ENCODE data around the gene EIF3D. TPM values are rescaled to one million over a fixed set of nuclear protein-coding genes. Genes with fewer than 3 reads are reported as not detected.
A peak's percentile ranks its signal among the peaks of the same experiment; 100 is the strongest.

EIF3D gene
- total and polyA plus RNA-seq, 2 of the 13 experiments (the other 11 are each of a cell fraction or from before 2014, with no cell fraction given): 118 to 274 TPM

- no peak for TF ChIP-seq HBP1 (CRISPR knock-in tag; IDR thresholded peaks at IDR 0.05; ENCODE audit: low read depth)
- no peak for TF ChIP-seq MIER2 (CRISPR knock-in tag; IDR thresholded peaks at IDR 0.05)
- TF ChIP-seq WIZ (CRISPR knock-in tag; IDR thresholded peaks at IDR 0.05): 0 out of 2 replicates have a peak, but pooled peaks have one; percentile 53
- no peak for TF ChIP-seq ZNF563 (CRISPR knock-in tag; IDR thresholded peaks at IDR 0.05)
- TF ChIP-seq LCORL (IDR thresholded peaks at IDR 0.05): no peak
- 0 out of 2 replicates have a peak, but pooled peaks have one; percentile 29 for TF ChIP-seq LCORL (CRISPR knock-in tag; IDR thresholded peaks at IDR 0.05)
- no peak for TF ChIP-seq HMG20A (CRISPR knock-in tag; IDR thresholded peaks at IDR 0.05; ENCODE audit: borderline replicate concordance)
- 0 out of 2 replicates have a peak, but pooled peaks have one; percentile 2 for TF ChIP-seq ZNF770 (CRISPR knock-in tag; IDR thresholded peaks at IDR 0.05)
- TF ChIP-seq CERS6 (CRISPR knock-in tag; IDR thresholded peaks at IDR 0.05): no peak
- TF ChIP-seq ARHGAP35 (CRISPR knock-in tag; IDR thresholded peaks at IDR 0.05; ENCODE audit: borderline replicate concordance): no peak
- TF ChIP-seq CBX2 (IDR thresholded peaks at IDR 0.05; ENCODE audit: low read depth, low read length): no peak
- no peak for TF ChIP-seq CBX2 (CRISPR knock-in tag; IDR thresholded peaks at IDR 0.05; ENCODE audit: low read depth)
- 0 out of 2 replicates have a peak, but pooled peaks have one; percentile 12 for TF ChIP-seq HNF4A (CRISPR knock-in tag; IDR thresholded peaks at IDR 0.05)
- TF ChIP-seq ZNF570 (CRISPR knock-in tag; IDR thresholded peaks at IDR 0.05; ENCODE audit: borderline replicate concordance): no peak
- TF ChIP-seq DBP (CRISPR knock-in tag; IDR thresholded peaks at IDR 0.05; ENCODE audit: not compliant biosample characterization): no peak
- TF ChIP-seq MZF1 (CRISPR knock-in tag; IDR thresholded peaks at IDR 0.05; ENCODE audit: borderline replicate concordance): no peak
- no peak for TF ChIP-seq HDAC6 (IDR thresholded peaks at IDR 0.05; ENCODE audit: low read depth, low read length)
- TF ChIP-seq POLR2AphosphoS2 (IDR thresholded peaks at IDR 0.05; ENCODE audit: low read depth, low read length): no peak
- TF ChIP-seq HNF4G (IDR thresholded peaks at IDR 0.05; ENCODE audit: borderline replicate concordance, low read depth, low read length): no peak
- no peak for TF ChIP-seq HNF4G (CRISPR knock-in tag; IDR thresholded peaks at IDR 0.05; ENCODE audit: borderline replicate concordance, low read depth)
- TF ChIP-seq ZNF282 (IDR thresholded peaks at IDR 0.05; ENCODE audit: partially characterized antibody): no peak
- 0 out of 2 replicates have a peak, but pooled peaks have one; percentile 27 for TF ChIP-seq NKX3-1 (CRISPR knock-in tag; IDR thresholded peaks at IDR 0.05)
- TF ChIP-seq SP4 (CRISPR knock-in tag; IDR thresholded peaks at IDR 0.05): no peak
- TF ChIP-seq SSRP1 (CRISPR knock-in tag; IDR thresholded peaks at IDR 0.05): 0 out of 2 replicates have a peak, but pooled peaks have one; percentile 23
- no peak for TF ChIP-seq CENPBD1 (CRISPR knock-in tag; IDR thresholded peaks at IDR 0.05; ENCODE audit: borderline replicate concordance, low read depth)
- TF ChIP-seq ZMYM3 (CRISPR knock-in tag; IDR thresholded peaks at IDR 0.05): no peak
These were observed 48.0 kb downstream of the EIF3D start (continued) for GRCh38 chr22:36480941-36481392.
